ENCODE data around the gene MYL5.

MYL5 gene

DNA sequence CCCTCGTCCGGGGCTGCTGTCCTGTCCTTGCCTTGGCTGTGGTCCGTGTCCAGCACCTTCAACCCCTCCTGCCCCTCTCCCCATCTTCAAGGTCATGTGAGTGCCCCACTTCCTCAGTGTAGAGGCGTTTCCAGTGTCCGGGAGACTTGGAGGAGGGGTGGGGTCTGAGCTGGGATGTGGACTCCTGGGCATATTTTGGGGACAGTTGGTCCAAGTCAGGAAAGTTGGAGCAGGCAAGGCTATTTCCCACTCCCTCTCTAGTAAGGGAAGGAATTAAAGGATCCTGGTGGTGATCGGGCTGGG is 34.2 kb downstream of the MYL5 start:
- DNase-seq: no peak

DNA sequence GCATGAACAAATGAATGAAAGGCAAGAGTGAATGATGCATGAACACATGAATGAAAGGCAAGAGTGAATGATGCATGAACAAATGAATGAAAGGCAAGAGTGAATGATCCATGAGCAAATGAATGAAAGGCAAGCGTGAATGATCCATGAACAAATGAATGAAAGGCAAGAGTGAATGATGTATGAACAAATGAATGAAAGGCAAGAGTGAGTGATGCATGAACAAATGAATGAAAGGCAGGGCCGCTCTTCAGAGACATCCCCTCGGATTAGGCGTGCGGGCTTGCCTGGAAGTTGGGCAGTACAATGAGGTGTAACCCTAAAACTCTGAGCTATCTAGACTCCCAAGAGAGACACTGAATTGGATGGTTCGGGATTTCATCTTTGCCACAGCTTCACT is 35.0 kb downstream of the MYL5 start:
- no peak for DNase-seq

- no peak for DNase-seq
Observed at GRCh38 chr4:710116-710515, 35.8 kb downstream of the MYL5 start.

- no peak for DNase-seq
Observed at GRCh38 chr4:710916-711315, 36.6 kb downstream of the MYL5 start.

- DNase-seq: no peak
Observed at GRCh38 chr4:712093-712492, 37.8 kb downstream of the MYL5 start.

- no peak for DNase-seq
Observed at GRCh38 chr4:712916-713632, 38.7 kb downstream of the MYL5 start.

DNA sequence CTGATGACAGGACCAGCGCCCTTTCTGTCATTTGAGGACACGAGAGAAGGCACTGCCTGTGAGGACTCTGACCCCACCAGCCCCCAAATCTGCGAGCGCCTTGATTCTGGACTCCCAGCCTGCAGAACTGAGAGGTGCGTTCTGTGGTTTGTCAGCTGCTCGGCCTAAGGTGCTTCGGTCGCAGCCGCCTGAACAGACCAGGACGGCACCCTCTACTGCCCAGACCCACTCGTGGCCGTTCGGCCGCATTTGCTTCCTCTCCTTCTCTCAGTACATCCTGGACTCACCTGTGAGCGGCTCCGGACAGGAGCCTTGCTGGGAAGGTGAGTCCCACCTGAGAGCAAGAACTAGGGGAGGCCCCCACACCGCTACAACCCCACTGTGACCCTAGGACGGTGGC is 39.7 kb downstream of the MYL5 start:
- DNase-seq: no peak

DNA sequence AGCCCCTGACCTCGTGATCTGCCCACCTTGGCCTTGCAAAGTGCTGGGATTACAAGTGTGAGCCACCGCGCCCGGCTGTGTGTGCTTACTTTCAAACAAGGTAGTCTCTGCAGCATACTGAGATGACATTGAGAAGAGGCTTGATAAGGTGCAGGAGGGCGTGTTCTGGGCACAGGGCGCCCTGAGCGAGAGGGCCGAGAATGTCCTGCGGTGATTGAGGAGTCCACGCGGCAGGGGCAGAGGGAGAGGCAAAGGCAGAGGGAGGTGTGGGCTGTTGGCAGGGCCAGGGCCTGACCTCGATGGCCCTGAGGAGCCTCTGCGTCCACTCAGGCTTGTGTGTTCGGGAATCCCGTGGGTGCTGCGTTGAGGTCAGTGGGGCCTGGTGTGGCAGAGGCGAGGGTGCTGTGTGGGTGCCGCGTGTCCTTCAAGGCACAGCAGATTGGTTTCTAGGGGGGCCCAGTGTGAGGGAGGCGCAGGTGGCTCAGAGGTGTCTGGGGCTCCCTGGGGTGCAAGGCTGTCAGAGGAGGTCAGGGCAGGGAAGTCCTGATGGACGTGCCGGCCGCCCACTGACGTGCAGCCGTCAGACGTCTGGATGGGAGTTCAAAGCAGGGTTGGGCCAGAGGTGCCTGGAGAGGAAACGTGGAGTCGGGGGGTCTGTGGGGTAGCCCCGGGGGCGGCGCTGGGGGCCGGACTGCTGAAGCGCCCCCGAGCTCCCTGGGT is 43.4 kb downstream of the MYL5 start:
- no peak for DNase-seq

- no peak for DNase-seq
Observed at GRCh38 chr4:718460-718859, 44.1 kb downstream of the MYL5 start.

GRCh38 chr4:720111-720860 is 45.9 kb downstream of the MYL5 start:
- DNase-seq: no peak

DNA sequence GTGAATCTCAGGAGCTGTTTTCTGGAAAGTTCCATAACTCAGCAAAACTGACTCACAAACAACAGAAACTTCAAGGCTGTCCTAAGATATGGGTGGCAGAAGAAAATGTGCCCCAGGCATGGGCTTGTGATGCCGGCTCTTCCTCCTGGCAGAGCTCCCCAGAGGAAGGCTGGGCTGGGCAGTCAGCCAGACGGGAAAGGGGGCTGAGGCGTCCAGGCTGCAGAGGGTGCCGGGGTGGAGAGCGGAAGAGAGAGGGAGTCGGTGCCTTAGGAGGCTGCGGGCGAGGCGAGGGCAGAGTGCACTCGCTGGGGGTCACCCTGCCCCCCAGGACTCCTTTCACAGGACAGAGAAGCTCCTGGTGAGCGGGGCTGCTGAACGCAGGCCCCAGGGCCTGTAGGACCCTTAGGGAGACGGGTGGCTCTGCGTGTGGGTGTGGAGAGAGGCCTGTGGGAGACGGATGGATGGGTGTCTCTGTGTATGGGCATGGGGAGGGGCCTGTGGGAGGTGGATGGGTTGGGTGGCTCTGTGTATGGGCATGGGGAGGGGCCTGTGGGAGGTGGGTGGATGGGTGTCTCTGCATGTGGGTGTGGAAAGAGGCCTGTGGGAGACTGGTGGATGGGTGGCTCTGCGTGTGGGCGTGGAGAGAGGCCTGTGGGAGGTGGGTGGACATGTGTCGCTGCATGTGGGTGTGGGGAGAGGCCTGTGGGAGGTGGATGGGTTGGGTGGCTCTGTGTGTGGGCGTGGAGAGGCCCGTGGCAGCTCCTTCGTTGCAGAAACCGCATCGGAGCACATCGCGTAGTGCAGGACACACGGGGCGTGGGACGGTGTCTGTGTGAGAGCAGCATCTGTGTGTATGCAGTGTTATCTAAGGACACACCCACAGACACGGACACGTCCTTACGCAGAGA is 47.2 kb downstream of the MYL5 start:
- no peak for DNase-seq

GRCh38 chr4:722169-722725 is 47.9 kb downstream of the MYL5 start:
- no peak for DNase-seq

DNA sequence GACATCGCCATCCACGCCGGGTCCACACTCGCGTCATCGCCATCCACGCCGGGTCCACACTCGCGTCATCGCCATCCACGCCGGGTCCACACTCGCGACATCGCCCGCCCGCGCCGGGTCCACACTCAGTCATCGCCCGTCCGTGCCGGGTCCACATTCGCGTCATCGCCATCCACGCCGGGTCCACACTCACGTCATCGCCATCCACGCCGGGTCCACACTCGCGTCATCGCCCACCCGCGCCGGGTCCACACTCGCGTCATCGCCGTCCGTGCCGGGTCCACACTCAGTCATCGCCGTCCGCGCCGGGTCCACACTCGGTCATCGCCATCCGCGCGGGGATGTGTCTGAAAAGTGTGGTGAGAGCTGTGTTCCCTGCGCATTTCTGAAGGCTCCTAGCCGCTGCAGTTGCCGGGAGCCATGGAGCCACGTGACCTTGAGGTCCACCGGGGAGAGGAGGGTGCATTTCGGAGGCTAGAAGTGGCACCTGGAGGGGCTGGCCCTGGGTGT is 48.6 kb downstream of the MYL5 start:
- no peak for DNase-seq

DNA sequence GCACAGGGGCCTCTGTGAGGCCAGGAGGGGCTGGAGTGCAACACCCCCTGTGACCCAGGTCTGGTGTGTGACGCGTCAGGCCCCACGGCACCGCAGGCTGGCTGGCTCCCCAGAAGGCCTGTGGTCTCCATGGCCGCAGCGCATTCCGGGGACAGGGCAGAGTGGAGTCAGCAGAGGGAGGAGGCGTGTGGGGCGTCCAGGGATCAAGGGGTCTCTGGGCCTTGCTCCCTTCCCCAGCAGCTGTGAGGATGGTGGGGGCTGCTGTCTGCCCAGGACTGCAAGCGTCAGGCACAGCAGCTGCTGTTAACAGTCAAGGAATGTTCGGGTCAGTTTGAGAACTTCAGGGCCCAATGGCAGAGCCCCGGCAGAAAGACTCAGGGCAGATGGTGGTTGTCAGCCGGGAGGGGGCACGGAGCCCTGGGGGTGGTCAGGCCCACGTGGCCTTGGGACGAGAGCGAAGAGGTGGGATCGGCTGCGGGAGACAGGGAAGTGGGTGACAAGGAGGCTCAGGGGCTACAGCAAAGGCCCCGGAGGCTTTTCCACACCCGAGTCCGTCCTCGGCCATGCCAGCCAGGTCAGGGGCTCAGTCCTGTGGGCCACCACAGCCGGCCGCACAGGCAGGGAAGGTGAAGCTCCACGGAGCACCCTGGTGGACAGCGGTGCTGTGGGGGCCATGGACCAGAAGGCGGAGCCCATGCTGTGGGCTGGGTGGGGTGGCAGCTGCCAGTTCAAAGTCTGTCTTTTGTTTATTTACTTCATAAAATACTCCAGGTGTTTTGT is 49.6 kb downstream of the MYL5 start:
- DNase-seq: no peak

DNA sequence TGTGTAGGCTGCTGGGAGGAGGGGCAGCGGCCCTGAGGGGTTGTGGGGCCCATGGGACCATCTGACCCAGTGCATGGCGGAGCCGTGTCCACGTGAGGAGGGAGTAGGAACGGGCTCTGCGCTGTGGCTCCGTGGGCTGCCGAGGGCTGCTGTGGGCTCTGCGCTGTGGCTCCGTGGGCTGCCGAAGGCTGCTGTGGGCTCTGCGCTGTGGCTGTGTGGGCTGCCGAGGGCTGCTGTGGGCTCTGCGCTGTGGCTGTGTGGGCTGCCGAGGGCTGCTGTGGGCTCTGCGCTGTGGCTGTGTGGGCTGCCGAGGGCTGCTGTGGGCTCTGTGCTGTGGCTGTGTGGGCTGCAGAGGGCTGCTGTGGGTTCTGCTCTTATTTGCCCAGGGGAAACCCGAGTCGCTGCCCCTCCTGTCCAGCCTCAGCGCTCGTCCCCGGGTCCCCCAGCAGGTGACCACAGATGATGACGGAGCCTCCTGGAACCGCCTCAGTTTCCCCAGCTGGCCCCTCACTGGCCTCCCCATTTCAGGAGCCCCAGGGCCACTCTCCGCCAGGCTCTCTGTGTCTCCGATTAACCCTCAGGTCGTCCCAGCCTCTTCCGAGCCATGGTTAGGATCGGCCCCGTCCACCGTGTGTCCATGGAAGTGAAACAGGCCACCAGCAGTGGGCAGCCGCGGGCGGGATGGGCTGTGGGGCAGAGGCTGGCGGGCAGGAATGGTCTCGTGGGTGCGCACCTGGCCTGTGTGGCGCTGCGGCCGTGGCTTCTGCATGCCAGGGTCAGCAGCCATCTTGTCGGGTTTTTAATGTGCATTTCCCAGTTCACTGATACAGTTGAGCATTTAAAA is 51.3 kb downstream of the MYL5 start:
- no peak for DNase-seq

- DNase-seq: no peak
Observed at GRCh38 chr4:726235-726787, 52.0 kb downstream of the MYL5 start.

DNA sequence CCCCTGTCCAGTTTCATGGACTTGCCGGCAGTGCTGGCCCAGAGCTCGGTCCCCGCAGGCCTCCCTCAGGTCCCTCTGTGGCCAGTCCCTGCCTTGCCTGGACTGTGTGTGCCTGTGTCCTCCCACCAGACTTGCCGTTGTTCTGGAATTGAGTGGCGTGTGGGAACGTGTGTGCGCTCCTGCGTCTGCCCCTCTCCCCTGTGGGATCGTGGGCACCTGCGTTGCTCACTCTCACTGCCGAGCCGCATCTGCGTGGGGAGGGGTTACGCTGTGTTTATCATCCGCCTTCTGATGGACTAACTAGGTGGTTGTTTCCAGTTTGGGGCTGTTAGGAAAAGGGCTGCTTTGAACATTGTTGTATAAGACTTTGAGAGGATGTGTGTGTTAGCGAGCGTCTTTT is 52.5 kb downstream of the MYL5 start:
- no peak for DNase-seq

- no peak for DNase-seq
Observed at GRCh38 chr4:727576-727975, 53.2 kb downstream of the MYL5 start.

DNA sequence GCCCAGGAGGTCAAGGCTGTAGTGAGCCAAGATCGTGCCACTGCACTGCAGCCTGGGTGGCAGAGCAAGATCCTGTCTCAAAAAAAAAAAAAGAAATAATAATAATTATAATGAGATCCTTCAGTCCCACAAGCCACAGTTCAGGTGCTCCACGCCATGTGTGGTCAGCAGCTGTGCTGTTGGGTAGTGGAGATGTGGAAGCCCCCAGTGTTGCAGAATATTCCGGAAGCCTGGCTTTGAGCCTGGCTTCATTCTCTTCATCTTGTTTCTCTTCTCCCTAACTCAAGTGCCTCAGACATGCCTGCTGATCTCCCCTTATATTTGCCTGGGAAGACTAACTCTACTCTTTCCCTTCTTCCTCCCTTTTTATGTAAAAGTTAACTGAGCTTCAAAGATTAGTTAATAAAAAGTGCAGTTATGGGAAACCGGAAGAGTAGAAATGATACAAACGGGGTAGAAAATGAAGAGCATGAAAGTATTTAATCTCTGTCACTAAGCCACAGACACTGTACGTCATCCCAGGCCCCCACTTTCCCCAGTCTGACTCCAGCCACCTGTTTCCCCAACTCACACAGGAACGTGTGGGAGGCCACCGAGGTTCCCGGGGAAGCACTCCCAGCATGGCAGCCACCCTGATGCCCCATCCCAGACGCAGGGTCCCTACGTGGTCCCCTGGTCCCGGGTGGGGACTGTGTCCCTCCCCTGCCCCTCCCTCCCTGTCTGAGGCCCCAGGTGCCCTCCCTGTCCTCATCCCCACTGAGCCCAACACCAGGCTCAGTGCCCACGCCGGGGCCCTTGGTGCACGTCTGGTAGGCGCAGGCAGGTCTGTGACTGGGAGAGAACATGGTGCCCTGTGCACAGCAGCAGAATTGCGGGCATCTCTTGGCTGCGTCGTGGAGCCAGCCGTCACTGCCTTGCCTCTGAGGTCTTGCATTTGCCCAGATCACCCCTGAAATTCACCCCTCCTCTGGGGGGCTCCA is 55.3 kb downstream of the MYL5 start:
- no peak for DNase-seq

All from activated CD4-positive, alpha-beta T cell treated with anti-CD3 and anti-CD28 coated beads, Interleukin-2, amount 50 U/mL, for 48 hours (primary cell).